ENCODE data around the gene MBD3L2B. TPM values are rescaled to one million over a fixed set of nuclear protein-coding genes. Genes with fewer than 3 reads are reported as not detected.
A peak's percentile ranks its signal among the peaks of the same experiment; 100 is the strongest.

MBD3L2B gene
- total and polyA plus RNA-seq, 8 donors, result not detected

GRCh38 chr19:6971366-6971765 is 49.9 kb downstream of the MBD3L2B start:
- H3K4me1 ChIP-seq, result peaks cover 0 to 3% of the 10 kb centered on the region in 2 donors
- no peak overlapping the region for H3K4me3 ChIP-seq
- no peak for TF ChIP-seq CTCF (IDR thresholded peaks at IDR 0.05)
- DNase-seq (no peak), ATAC-seq (no peak)
- intact Hi-C loops (cut with DNase I), result no loop called here
- H3K27ac ChIP-seq, result no peak overlapping the region
- no peaks in the 10 kb centered on the region for H3K9me3 ChIP-seq
- H3K27me3 ChIP-seq, result peaks cover 0 to 4% of the 10 kb centered on the region in 2 donors
- no peaks in the 10 kb centered on the region for H3K36me3 ChIP-seq

DNA sequence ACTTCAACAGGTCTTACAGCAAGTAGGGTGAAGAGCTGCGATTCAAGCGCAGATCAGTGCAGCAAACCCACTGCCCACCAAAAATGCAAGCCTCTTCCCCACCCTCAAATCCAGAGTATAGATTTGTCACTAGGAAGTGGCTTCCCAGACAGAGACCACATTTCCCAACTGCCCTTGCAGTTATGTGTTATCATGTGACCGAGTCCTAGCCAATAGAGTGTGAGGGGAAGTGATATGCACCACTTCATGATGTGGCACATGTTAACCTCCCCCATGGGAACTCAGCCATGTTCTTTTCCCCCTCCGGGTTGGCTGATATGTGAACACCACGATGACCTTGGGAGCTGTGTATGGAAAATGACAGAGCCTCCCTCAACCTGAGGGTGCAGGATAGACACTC is 50.8 kb downstream of the MBD3L2B start:
- peaks cover 0 to 3% of the 10 kb centered on the region in 2 donors for H3K4me1 ChIP-seq
- no peaks in the 10 kb centered on the region for H3K9me3 ChIP-seq
- no peak overlapping the region for H3K4me3 ChIP-seq
- H3K27ac ChIP-seq, result peak overlapping the region in 1 of 2 donors; percentile 66
- peaks cover 0 to 12% of the 10 kb centered on the region in 2 donors for H3K27me3 ChIP-seq
- intact Hi-C loops (cut with DNase I), result no loop called here
- no peak for TF ChIP-seq CTCF (IDR thresholded peaks at IDR 0.05)
- ATAC-seq, result no peak
- no peaks in the 10 kb centered on the region for H3K36me3 ChIP-seq
- no peak for DNase-seq

- H3K36me3 ChIP-seq, result no peaks in the 10 kb centered on the region
- no peak overlapping the region for H3K4me3 ChIP-seq
- peaks cover 0 to 16% of the 10 kb centered on the region in 2 donors for H3K27me3 ChIP-seq
- H3K9me3 ChIP-seq, result no peaks in the 10 kb centered on the region
- no peak for DNase-seq
- no peak for ATAC-seq
- TF ChIP-seq CTCF (IDR thresholded peaks at IDR 0.05), result no peak
- peaks cover 0 to 3% of the 10 kb centered on the region in 2 donors for H3K4me1 ChIP-seq
- intact Hi-C loops (cut with DNase I), result no loop called here
- H3K27ac ChIP-seq, result peak overlapping the region in 1 of 2 donors; percentile 66
These were observed 51.2 kb downstream of the MBD3L2B start for GRCh38 chr19:6970021-6970420.

GRCh38 chr19:6969490-6969889 is 51.7 kb downstream of the MBD3L2B start:
- Histone ChIP-seq H3K36me3 (no peaks in the 10 kb centered on the region), H3K27ac (peak overlapping the region in 1 of 2 donors; percentile 66), H3K4me1 (peaks cover 0 to 3% of the 10 kb centered on the region in 2 donors), H3K27me3 (peaks cover 0 to 16% of the 10 kb centered on the region in 2 donors), H3K4me3 (no peak overlapping the region), H3K9me3 (no peaks in the 10 kb centered on the region)
- ATAC-seq (no peak), DNase-seq (no peak)
- TF ChIP-seq CTCF (IDR thresholded peaks at IDR 0.05), result no peak
- intact Hi-C loops (cut with DNase I), result no loop called here

Other genes starting within 250 kb of the MBD3L2B start
- gene VAV1, start 248.7 kb downstream of the MBD3L2B start, total RNA-seq, result 10 to 100 TPM; 11.5 to 51.3 TPM
- gene VAV1, start 248.7 kb downstream of the MBD3L2B start, polyA plus RNA-seq (ENCODE audit: insufficient read length in 6 of 6), result 1 to 10 TPM; 2.0 to 3.1 (median 2.7) TPM
- 10 to 100 TPM in 1 of 2 donors, 1 to 10 TPM in 1; 1.3 to 15.2 TPM for gene ADGRE1, start 133.9 kb downstream of the MBD3L2B start, total RNA-seq
- under 1 TPM; 0.09 to 0.55 (median 0.24) TPM for gene ADGRE1, start 133.9 kb downstream of the MBD3L2B start, polyA plus RNA-seq (ENCODE audit: insufficient read length in 6 of 6)
- not detected for gene MBD3L5, start 9.1 kb upstream of the MBD3L2B start, total RNA-seq
- gene MBD3L5, start 9.1 kb upstream of the MBD3L2B start, polyA plus RNA-seq (ENCODE audit: insufficient read length in 6 of 6), result not detected
- gene MBD3L4, start 18.7 kb upstream of the MBD3L2B start, total RNA-seq, result not detected
- not detected for gene MBD3L4, start 18.7 kb upstream of the MBD3L2B start, polyA plus RNA-seq (ENCODE audit: insufficient read length in 6 of 6)
- gene MBD3L2, start 27.9 kb upstream of the MBD3L2B start, total RNA-seq, result not detected
- not detected for gene MBD3L2, start 27.9 kb upstream of the MBD3L2B start, polyA plus RNA-seq (ENCODE audit: insufficient read length in 6 of 6)
- gene MBD3L3, start 37.2 kb upstream of the MBD3L2B start, total RNA-seq, result not detected
- gene MBD3L3, start 37.2 kb upstream of the MBD3L2B start, polyA plus RNA-seq (ENCODE audit: insufficient read length in 6 of 6), result not detected
- gene ZNF557, start 48.3 kb upstream of the MBD3L2B start, total RNA-seq, result 10 to 100 TPM in 1 of 2 donors, 1 to 10 TPM in 1; 7.8 to 10.5 TPM
- gene ZNF557, start 48.3 kb upstream of the MBD3L2B start, polyA plus RNA-seq (ENCODE audit: insufficient read length in 6 of 6), result 1 to 10 TPM; 8.8 to 10.0 (median 9.7) TPM